ENCODE results near the gene SLC6A8.
"Not testable (repeated sequence)": the region's sequence is repeated elsewhere in the genome, so short reads cannot be mapped to it uniquely, and the experiment has no call there.

Gene SLC6A8

GRCh38 chrX:153674219-153674851, 13.4 kb upstream of the SLC6A8 start:
- Histone ChIP-seq H3K36me3 (replicated peaks) (no peaks in the 10 kb centered on the region), H3K27ac (no peak overlapping the region), H3K4me3 (ENCODE audit: low read depth, low read length) (no peak overlapping the region), H3K27me3 (replicated peaks) (peaks cover 5% of the 10 kb centered on the region)
- no peak for DNase-seq
- TF ChIP-seq CTCF (IDR thresholded peaks at IDR 0.05; ENCODE audit: low read depth, low read length, missing control alignments): no peak
- in situ Hi-C loops (cut with HindIII; ENCODE audit: low pct_ligation_motif_present, low sequenced_read_pairs): no loop called here

- H3K27me3 ChIP-seq (replicated peaks): no peaks in the 10 kb centered on the region
- in situ Hi-C loops (cut with HindIII; ENCODE audit: low pct_ligation_motif_present, low sequenced_read_pairs): no loop called here
- H3K27ac ChIP-seq: no peak overlapping the region
- no peaks in the 10 kb centered on the region for H3K36me3 ChIP-seq (replicated peaks)
- H3K4me3 ChIP-seq (ENCODE audit: low read depth, low read length): no peak overlapping the region
- no peak for DNase-seq
- TF ChIP-seq CTCF (IDR thresholded peaks at IDR 0.05; ENCODE audit: low read depth, low read length, missing control alignments): no peak
Measured at GRCh38 chrX:153681175-153681574, 6.6 kb upstream of the SLC6A8 start.

- in situ Hi-C loops (cut with HindIII; ENCODE audit: low pct_ligation_motif_present, low sequenced_read_pairs); H3K27me3 ChIP-seq (replicated peaks); DNase-seq; H3K36me3 ChIP-seq (replicated peaks); H3K27ac ChIP-seq; H3K4me3 ChIP-seq (ENCODE audit: low read depth, low read length): not testable (repeated sequence)
Measured at GRCh38 chrX:153683486-153683885, 4.2 kb upstream of the SLC6A8 start.

DNA sequence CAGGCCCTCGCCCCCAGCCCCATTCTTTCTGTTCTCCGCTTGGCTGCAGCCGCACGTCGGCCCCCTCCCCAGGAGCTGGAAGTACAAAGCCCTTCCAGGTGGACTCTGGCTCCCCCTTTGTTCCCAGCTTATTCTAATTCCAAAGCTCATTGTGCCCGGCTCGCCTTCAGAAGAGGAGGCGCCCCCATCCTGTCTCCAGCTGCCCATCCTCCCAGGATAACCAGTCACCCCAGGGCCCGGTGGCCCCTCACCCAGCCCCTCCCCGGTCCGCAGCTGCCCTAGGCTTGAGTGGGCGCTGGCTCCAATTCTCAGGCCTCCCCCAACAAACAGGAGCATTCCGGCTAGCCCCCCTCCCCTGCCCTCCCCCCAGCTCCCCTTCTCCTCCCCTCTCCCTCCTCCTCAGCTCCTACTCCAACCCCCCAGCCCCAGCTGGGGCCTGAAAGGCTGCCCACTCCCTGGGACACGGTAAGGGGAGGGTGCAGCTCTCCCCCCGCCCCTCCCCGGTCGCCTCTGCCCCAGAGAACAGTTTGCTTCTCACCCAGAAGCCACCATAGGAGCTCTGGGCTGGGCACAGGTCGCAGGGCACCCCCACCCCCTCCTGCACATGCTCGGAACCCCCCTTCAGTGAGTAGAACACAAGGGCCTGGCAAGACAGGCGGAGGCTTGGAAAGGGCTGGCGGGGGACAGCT, 3.1 kb upstream of the SLC6A8 start:
- no peak overlapping the region for H3K27ac ChIP-seq
- in situ Hi-C loops (cut with HindIII; ENCODE audit: low pct_ligation_motif_present, low sequenced_read_pairs): no loop called here
- TF ChIP-seq CTCF (IDR thresholded peaks at IDR 0.05; ENCODE audit: low read depth, low read length, missing control alignments): no peak
- no peaks in the 10 kb centered on the region for H3K27me3 ChIP-seq (replicated peaks)
- H3K4me3 ChIP-seq (ENCODE audit: low read depth, low read length): no peak overlapping the region
- no peak for DNase-seq
- H3K36me3 ChIP-seq (replicated peaks): no peaks in the 10 kb centered on the region

GRCh38 chrX:153685156-153685536, 2.6 kb upstream of the SLC6A8 start:
- Histone ChIP-seq H3K27me3 (replicated peaks) (no peaks in the 10 kb centered on the region), H3K36me3 (replicated peaks) (no peaks in the 10 kb centered on the region), H3K27ac (no peak overlapping the region), H3K4me3 (ENCODE audit: low read depth, low read length) (no peak overlapping the region)
- DNase-seq: no peak
- in situ Hi-C loops (cut with HindIII; ENCODE audit: low pct_ligation_motif_present, low sequenced_read_pairs): no loop called here
- no peak for TF ChIP-seq CTCF (IDR thresholded peaks at IDR 0.05; ENCODE audit: low read depth, low read length, missing control alignments)

- TF ChIP-seq CTCF (IDR thresholded peaks at IDR 0.05; ENCODE audit: low read depth, low read length, missing control alignments): no peak
- no peak overlapping the region for H3K27ac ChIP-seq
- no peaks in the 10 kb centered on the region for H3K27me3 ChIP-seq (replicated peaks)
- H3K36me3 ChIP-seq (replicated peaks): no peaks in the 10 kb centered on the region
- in situ Hi-C loops (cut with HindIII; ENCODE audit: low pct_ligation_motif_present, low sequenced_read_pairs): no loop called here
- no peak overlapping the region for H3K4me3 ChIP-seq (ENCODE audit: low read depth, low read length)
- no peak for DNase-seq
Measured at GRCh38 chrX:153685751-153686696, 1.7 kb upstream of the SLC6A8 start.
